H1 (cell line): Measurements from ENCODE around the gene SH3GL1. TPM values are rescaled to one million over a fixed set of nuclear protein-coding genes. Genes with fewer than 3 reads are reported as not detected.

Source experiments
- BACH1 ChIP-seq: IDR thresholded peaks from 2 replicates; pipeline ENCODE4 v1.6.1; 2012; ENCODE audit warnings: low read length, improper control_type of control experiment
- CBX5 ChIP-seq: fragments of 300-800, 300-1000 bp; sonication (generic); IDR thresholded peaks from 2 replicates; pipeline ENCODE4 v1.7.1; 2016; ENCODE audit warnings: antibody characterized with exemption, low read length, low read depth
- CEBPB ChIP-seq: IDR thresholded peaks from 2 replicates; pipeline ENCODE4 v1.6.1; 2012; ENCODE audit warnings: low read depth, low read length
- EP300 ChIP-seq, 2 experiments: IDR thresholded peaks; 1 replicate in 1 of 2; 2 replicates in 1 of 2; pipeline ENCODE4 v1.6.1; 2011 to 2012; ENCODE audit warnings: low read depth in 2 of 2, low read length in 2 of 2, mild to moderate bottlenecking in 2 of 2, borderline replicate concordance in 1 of 2, inconsistent platforms in 1 of 2, moderate library complexity in 1 of 2
- FOSL1 ChIP-seq: IDR thresholded peaks from 2 replicates; pipeline ENCODE4 v1.6.1; 2011; ENCODE audit warnings: mild to moderate bottlenecking, low read depth, low read length, moderate library complexity; ENCODE audit not compliant: insufficient read depth
- HDAC2 ChIP-seq, 2 experiments: fragments of 300-600 bp in 1 of 2; sonication (generic) in 1 of 2; IDR thresholded peaks; 2 replicates each; pipeline ENCODE4 v1.6.1; 2011 to 2012; ENCODE audit warnings: low read depth in 2 of 2, low read length in 2 of 2, mild to moderate bottlenecking in 2 of 2, moderate library complexity in 2 of 2, borderline replicate concordance in 1 of 2, inconsistent platforms in 1 of 2
- JUN ChIP-seq: IDR thresholded peaks from 2 replicates; pipeline ENCODE4 v1.6.1; 2011; ENCODE audit warnings: low read depth, mild to moderate bottlenecking, improper control_type of control experiment, low read length
- KDM1A ChIP-seq: fragments of 200-600, 300-600 bp; sonication (generic); IDR thresholded peaks from 2 replicates; pipeline ENCODE4 v1.7.1; 2016; ENCODE audit warnings: mild to moderate bottlenecking, low read length, borderline replicate concordance
- KDM5A ChIP-seq: fragments of 200-600 bp; IDR thresholded peaks from 2 replicates; pipeline ENCODE4 v1.7.1; 2012; ENCODE audit warnings: mild to moderate bottlenecking, low read length, inconsistent platforms, mixed read lengths
- MAFK ChIP-seq: IDR thresholded peaks from 2 replicates; pipeline ENCODE4 v1.6.1; 2012; ENCODE audit warnings: low read depth, mild to moderate bottlenecking, improper control_type of control experiment, low read length
- NRF1 ChIP-seq: IDR thresholded peaks from 2 replicates; pipeline ENCODE4 v1.6.1; 2011; ENCODE audit warnings: mild to moderate bottlenecking, low read depth, low read length, improper control_type of control experiment
- POLR2A ChIP-seq, 2 experiments: IDR thresholded peaks; 1 replicate in 1 of 2; 2 replicates in 1 of 2; pipeline ENCODE4 v1.6.1; 2011; ENCODE audit warnings: low read depth in 2 of 2, low read length in 2 of 2, mild to moderate bottlenecking in 2 of 2; ENCODE audit errors: control extremely low read depth in 1 of 2
- RAD21 ChIP-seq, 2 experiments: IDR thresholded peaks in 1 of 2; conservative IDR thresholded peaks in 1 of 2; 2 replicates each; pipeline ENCODE4 v1.6.1; 2011; ENCODE audit warnings: low read depth in 2 of 2, low read length in 2 of 2, improper control_type of control experiment in 1 of 2, inconsistent platforms in 1 of 2, mild to moderate bottlenecking in 1 of 2, moderate library complexity in 1 of 2
- RBBP5 ChIP-seq: IDR thresholded peaks from 2 replicates; pipeline ENCODE4 v1.7.1; 2012; ENCODE audit warnings: low read depth, mild to moderate bottlenecking, inconsistent platforms, low read length, moderate library complexity, borderline replicate concordance
- RFX5 ChIP-seq: IDR thresholded peaks from 2 replicates; pipeline ENCODE4 v1.6.1; 2011; ENCODE audit warnings: low read depth, low read length, improper control_type of control experiment, borderline replicate concordance
- RXRA ChIP-seq: IDR thresholded peaks from 2 replicates; pipeline ENCODE4 v1.6.1; 2011; ENCODE audit warnings: low read depth, mild to moderate bottlenecking, low read length, moderate library complexity; ENCODE audit not compliant: insufficient read depth
- SAP30 ChIP-seq: fragments of 300-600 bp; sonication (generic); IDR thresholded peaks from 2 replicates; pipeline ENCODE4 v1.7.1; 2012; ENCODE audit warnings: low read length, moderate library complexity, mild to moderate bottlenecking, inconsistent platforms; ENCODE audit not compliant: insufficient read depth, insufficient replicate concordance
- TAF1 ChIP-seq: IDR thresholded peaks from 2 replicates; pipeline ENCODE4 v1.6.1; 2011; ENCODE audit warnings: mild to moderate bottlenecking, low read depth, low read length
- TBP ChIP-seq: IDR thresholded peaks from 2 replicates; pipeline ENCODE4 v1.6.1; 2011; ENCODE audit warnings: low read depth, low read length, improper control_type of control experiment
- TCF12 ChIP-seq: IDR thresholded peaks from 2 replicates; pipeline ENCODE4 v1.6.1; 2011; ENCODE audit warnings: low read depth, mild to moderate bottlenecking, low read length
- polyA plus RNA-seq, 7 experiments: library from polyadenylated mRNA; depleted of rRNA in 3 of 7; stranded (reverse) in 5 of 7; unstranded in 2 of 7; fragments of >200 nt in 5 of 7; fragments of 200-250 nt in 2 of 7; gene quantifications; 1 replicate in 5 of 7; 2 replicates in 1 of 7; 4 replicates in 1 of 7; pipeline versions ENCODE4 v1.2.1 to v1.2.3, GENCODE V29; 2011 to 2013; ENCODE audit warnings: missing spikeins in 2 of 7, mixed read lengths in 2 of 7
- total RNA-seq: library from RNA; stranded (reverse); fragmentation: NEBNext Ultra II Directional; extraction: Animal tissue kit (Norgen Biotek cat#: 25700); gene quantifications from 2 replicates; pipeline ENCODE4 v1.2.1, GENCODE V29; 2021

The SH3GL1 gene
- total and polyA plus RNA-seq, 2 of the 8 experiments (the other 6 are each of a cell fraction or from before 2014, with no cell fraction given) = 81.5 to 102 TPM

DNA sequence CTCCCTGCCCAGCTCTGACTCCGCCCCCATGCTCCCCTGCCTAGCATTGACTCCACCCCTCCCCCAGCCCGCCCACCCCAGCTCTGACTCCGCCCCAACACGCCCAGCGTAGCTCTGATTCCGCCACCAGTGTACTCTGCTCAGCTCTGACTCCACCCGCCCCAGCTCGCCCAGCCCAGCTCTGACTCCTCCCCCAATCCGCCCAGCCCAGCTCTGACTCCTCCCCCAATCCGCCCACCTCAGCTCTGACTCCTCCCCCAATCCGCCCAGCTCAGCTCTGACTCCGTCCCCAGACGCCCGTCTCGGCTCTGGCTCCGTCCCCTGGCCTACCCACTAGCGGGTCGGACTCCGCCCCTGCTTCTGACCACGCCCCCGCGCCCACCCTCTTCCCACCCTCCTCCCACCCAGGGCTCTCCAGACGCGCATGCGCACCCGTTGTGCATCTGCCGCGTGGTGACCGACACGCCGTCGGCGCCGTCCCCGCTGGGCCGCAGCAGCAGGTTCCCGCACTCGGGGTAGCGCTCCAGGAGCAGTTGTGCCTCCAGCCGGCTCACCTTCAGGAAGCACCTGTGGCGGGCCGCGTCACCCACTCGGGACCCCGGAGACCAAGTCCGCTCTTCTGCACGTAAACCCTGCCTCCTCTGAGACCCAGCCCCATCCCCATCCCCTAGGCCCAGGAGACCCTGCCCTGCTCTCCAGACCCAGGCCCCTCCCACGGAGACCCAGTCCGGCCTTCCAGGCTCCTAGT, 71.9 kb downstream of the SH3GL1 start (continued):
- no peak for TF ChIP-seq TBP
- TF ChIP-seq TAF1 = peak; percentile 59
- peak; percentile 88 for TF ChIP-seq BACH1
- TF ChIP-seq JUN = no peak
- TF ChIP-seq MAFK = no peak
- TF ChIP-seq SAP30 = no peak
- no peak for TF ChIP-seq EP300 (IDR thresholded peaks at IDR 0.05; ENCODE audit: borderline replicate concordance in 1 of 2, low read depth in 2 of 2, low read length in 2 of 2)
- TF ChIP-seq CBX5 = no peak
- no peak for TF ChIP-seq RAD21 (IDR thresholded peaks at IDR 0.05 in 1 of 2, conservative IDR thresholded peaks at IDR 0.05 in 1 of 2; ENCODE audit: low read depth in 2 of 2, low read length in 2 of 2)
- no peak for TF ChIP-seq TCF12
- TF ChIP-seq FOSL1 = no peak
- no peak for TF ChIP-seq KDM1A
- TF ChIP-seq RBBP5 = no peak
- no peak for TF ChIP-seq CEBPB
- no peak for TF ChIP-seq RFX5
- TF ChIP-seq HDAC2 (IDR thresholded peaks at IDR 0.05; ENCODE audit: borderline replicate concordance in 1 of 2, low read depth in 2 of 2, low read length in 2 of 2) = peak; percentile 78 to 95; a peak in 2 of 4 replicates
- peak; percentile 78 for TF ChIP-seq NRF1
- peak in 1 of 2 experiments; percentile 73; a peak in 1 of 3 replicates for TF ChIP-seq POLR2A (IDR thresholded peaks at IDR 0.05; ENCODE audit: control extremely low read depth in 1 of 2, low read depth in 2 of 2, low read length in 2 of 2)
- no peak for TF ChIP-seq RXRA
- TF ChIP-seq KDM5A = no peak
